Measurements from ENCODE around the gene PARP6.

PARP6 gene

DNA sequence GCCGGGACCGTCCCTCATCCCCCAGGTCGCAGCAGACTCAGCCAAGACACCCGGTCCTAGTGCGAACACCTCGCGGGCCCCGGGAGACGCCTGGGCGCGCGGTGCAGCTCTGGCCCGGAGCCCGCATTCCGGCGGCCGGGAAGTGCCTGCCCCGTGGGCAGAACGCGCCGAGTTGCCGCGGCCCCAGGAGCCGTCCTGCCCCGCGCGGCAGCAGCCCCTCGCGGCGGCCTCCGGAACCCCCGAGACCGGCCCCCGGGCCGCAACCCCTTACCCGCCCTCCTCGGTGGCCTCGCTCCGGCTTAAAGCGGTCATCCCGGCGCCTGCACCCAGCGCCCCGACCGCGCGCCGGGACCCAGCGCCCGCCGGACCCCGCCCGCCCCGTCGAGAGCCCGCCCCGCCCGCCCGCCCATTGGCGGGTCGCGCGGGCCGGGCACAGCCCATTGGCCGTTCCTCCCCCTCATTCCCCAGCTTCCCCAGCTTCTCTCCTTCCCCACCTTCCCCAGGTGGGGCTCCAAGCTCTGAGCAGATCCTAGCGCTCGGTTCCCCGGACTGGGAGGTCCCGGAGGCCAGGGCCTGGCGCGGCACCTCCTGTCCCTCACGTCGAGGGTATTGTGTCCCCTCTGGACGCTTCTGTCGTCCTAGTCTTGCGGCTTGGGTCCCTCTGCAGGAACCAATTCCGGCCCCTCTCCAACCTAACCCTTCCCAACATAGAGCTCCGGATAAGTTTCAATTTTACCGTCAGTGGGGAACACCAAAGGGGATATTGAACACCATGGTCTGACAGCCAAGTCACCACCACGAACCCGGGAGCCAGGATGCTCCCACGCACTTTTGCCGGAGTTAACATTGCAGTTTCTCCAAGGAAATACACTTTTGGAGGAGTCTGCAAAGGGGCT is 74.6 kb downstream of the PARP6 start, which contains the start of gene GRAMD2A:
TSS of gene GRAMD2A (minus strand) at position 328 of the 896 bp plus-strand sequence.
- H3K4me3 ChIP-seq (ENCODE audit: low read depth in 1 of 2, low read length in 1 of 2): peak within 1 kb of the TSS; percentile 49 to 55
- peaks cover 30% of the 10 kb centered on the region for H3K27me3 ChIP-seq
- H3K27ac ChIP-seq: no peak within 1 kb of the TSS
- TF ChIP-seq, protein P1, sequence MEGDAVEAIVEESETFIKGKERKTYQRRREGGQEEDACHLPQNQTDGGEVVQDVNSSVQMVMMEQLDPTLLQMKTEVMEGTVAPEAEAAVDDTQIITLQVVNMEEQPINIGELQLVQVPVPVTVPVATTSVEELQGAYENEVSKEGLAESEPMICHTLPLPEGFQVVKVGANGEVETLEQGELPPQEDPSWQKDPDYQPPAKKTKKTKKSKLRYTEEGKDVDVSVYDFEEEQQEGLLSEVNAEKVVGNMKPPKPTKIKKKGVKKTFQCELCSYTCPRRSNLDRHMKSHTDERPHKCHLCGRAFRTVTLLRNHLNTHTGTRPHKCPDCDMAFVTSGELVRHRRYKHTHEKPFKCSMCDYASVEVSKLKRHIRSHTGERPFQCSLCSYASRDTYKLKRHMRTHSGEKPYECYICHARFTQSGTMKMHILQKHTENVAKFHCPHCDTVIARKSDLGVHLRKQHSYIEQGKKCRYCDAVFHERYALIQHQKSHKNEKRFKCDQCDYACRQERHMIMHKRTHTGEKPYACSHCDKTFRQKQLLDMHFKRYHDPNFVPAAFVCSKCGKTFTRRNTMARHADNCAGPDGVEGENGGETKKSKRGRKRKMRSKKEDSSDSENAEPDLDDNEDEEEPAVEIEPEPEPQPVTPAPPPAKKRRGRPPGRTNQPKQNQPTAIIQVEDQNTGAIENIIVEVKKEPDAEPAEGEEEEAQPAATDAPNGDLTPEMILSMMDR (IDR thresholded peaks at IDR 0.05): no peak
- H3K9me3 ChIP-seq: no peaks in the 10 kb centered on the region
- peaks cover 48% of the 10 kb centered on the region for H3K36me3 ChIP-seq
- H3K4me1 ChIP-seq (ENCODE audit: control insufficient read depth in 1 of 2, insufficient read depth in 1 of 2, low read depth in 1 of 2, low read length in 1 of 2): peaks cover 24 to 25% of the 10 kb centered on the region in 2 experiments

DNA sequence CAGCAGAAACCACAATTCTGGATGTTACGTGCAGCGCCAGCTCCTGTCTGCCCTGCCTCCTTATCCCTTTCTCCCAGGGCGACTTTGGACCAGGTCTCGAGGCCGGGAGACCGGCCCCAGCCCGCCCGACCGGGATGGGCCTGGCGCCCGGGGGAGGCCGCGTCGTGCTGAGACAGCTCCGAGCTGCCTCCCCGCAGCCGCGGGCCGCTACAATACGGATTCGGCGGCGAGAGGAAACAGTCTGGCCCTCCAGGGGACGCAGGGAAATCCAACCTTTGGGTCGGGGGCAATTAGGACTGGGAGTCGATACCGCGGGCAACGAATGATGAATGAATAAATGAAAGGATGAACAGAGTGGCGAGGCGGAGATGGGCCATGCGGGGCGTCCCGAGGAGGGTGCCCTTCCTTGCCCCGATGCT is 75.3 kb downstream of the PARP6 start:
- TF ChIP-seq, protein P1 (IDR thresholded peaks at IDR 0.05): no peak
- Histone ChIP-seq H3K36me3 (peaks cover 41% of the 10 kb centered on the region), H3K27ac (no peak overlapping the region), H3K27me3 (peaks cover 35% of the 10 kb centered on the region), H3K9me3 (no peaks in the 10 kb centered on the region), H3K4me3 (ENCODE audit: low read depth in 1 of 2, low read length in 1 of 2) (peak overlapping the region; percentile 49 to 55), H3K4me1 (ENCODE audit: control insufficient read depth in 1 of 2, insufficient read depth in 1 of 2, low read depth in 1 of 2, low read length in 1 of 2) (peaks cover 24 to 25% of the 10 kb centered on the region in 2 experiments)

- H3K36me3 ChIP-seq: peaks cover 36% of the 10 kb centered on the region
- H3K9me3 ChIP-seq: no peaks in the 10 kb centered on the region
- peaks cover 24 to 25% of the 10 kb centered on the region in 2 experiments for H3K4me1 ChIP-seq (ENCODE audit: control insufficient read depth in 1 of 2, insufficient read depth in 1 of 2, low read depth in 1 of 2, low read length in 1 of 2)
- no peak overlapping the region for H3K4me3 ChIP-seq (ENCODE audit: low read depth in 1 of 2, low read length in 1 of 2)
- H3K27ac ChIP-seq: no peak overlapping the region
- TF ChIP-seq, protein P1 (IDR thresholded peaks at IDR 0.05): no peak
- peaks cover 39% of the 10 kb centered on the region for H3K27me3 ChIP-seq
These were observed 75.8 kb downstream of the PARP6 start for GRCh38 chr15:72196409-72197040.

- Histone ChIP-seq H3K4me3 (ENCODE audit: low read depth in 1 of 2, low read length in 1 of 2) (peak overlapping the region; percentile 25 to 36), H3K4me1 (ENCODE audit: control insufficient read depth in 1 of 2, insufficient read depth in 1 of 2, low read depth in 1 of 2, low read length in 1 of 2) (peaks cover 24 to 25% of the 10 kb centered on the region in 2 experiments), H3K36me3 (peaks cover 22% of the 10 kb centered on the region), H3K27me3 (peaks cover 53% of the 10 kb centered on the region), H3K9me3 (no peaks in the 10 kb centered on the region), H3K27ac (peak overlapping the region; percentile 73)
- TF ChIP-seq, protein P1 (IDR thresholded peaks at IDR 0.05): no peak
These were observed 77.2 kb downstream of the PARP6 start for GRCh38 chr15:72195101-72195511.

DNA sequence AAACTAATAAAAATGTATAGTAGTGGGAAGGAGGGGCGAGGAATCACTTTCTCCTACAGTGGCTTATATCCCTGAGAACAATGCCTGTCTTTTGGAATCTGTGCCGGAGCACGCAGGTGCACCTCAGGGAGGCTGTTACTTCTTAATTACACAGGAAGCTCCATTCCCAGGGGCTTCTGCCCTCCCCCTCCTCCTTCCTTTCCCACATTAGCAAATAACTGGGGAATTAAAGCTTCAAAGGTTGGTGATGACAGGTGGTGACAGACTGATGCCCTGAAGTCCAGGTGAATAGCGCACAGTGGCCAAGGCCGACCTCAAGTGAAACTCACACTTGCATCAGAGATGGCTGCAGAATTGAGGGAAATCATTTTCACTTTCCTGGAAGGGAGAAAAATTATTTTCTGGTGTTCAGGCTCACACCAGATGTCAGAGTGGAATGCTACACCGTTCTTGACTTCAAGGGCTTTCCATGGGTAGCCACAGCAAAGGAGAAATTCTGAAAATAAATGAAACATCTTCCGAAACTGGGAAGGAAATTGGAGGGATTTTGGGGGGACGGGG is 78.4 kb downstream of the PARP6 start:
- no peak overlapping the region for H3K27ac ChIP-seq
- peaks cover 24 to 25% of the 10 kb centered on the region in 2 experiments for H3K4me1 ChIP-seq (ENCODE audit: control insufficient read depth in 1 of 2, insufficient read depth in 1 of 2, low read depth in 1 of 2, low read length in 1 of 2)
- no peak overlapping the region for H3K4me3 ChIP-seq (ENCODE audit: low read depth in 1 of 2, low read length in 1 of 2)
- TF ChIP-seq, protein P1 (IDR thresholded peaks at IDR 0.05): no peak
- peaks cover 10% of the 10 kb centered on the region for H3K36me3 ChIP-seq
- H3K27me3 ChIP-seq: peaks cover 65% of the 10 kb centered on the region
- no peaks in the 10 kb centered on the region for H3K9me3 ChIP-seq

Data from neutrophil (primary cell).